ENCODE measurements around the gene RAP1A.
"Not testable (repeated sequence)": the region's sequence is repeated elsewhere in the genome, so short reads cannot be mapped to it uniquely, and the experiment has no call there.

RAP1A gene

DNA sequence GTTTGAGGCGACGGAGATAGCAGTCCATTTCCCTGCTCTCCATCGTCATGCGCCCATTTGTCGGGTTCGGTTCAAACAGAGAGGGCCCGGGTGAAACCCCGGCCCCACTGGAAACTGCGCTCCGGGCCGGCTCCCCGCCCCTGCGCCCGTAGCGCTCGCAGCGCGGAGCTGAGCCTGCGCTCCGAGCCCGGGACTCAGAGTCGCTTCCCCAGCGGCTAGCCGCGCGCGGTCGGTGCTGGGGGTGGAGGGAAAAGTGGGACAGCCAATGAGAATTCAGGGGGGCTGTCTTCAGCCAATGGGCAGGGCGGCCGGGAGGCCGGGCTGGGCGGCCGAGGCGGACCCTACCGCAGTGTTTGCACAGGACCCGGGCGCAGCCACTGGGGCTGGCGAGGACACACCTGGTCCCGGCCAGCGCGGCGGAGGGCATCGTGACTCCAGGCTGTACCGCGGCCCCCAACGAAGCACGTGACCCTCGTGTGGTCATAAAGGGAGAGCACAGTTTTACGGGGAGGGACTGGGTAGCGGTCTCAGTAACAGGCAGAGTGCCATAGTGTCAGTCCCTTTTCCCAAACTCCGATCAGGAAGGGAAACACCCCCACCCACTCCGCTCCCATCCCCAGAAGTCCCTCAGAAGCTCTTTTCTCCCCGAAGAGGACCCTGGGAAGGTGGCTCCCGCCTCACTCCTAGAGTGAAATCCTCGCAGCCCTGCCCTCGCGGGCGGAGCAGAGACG, 119.8 kb downstream of the RAP1A start, which contains the start of gene INKA2:
Gene INKA2, minus strand, starts transcription at position 202 of the 731 bp plus-strand sequence. Its CDS starts 153 bp downstream, at position 49.
- DNase-seq: peak; percentile 96

DNA sequence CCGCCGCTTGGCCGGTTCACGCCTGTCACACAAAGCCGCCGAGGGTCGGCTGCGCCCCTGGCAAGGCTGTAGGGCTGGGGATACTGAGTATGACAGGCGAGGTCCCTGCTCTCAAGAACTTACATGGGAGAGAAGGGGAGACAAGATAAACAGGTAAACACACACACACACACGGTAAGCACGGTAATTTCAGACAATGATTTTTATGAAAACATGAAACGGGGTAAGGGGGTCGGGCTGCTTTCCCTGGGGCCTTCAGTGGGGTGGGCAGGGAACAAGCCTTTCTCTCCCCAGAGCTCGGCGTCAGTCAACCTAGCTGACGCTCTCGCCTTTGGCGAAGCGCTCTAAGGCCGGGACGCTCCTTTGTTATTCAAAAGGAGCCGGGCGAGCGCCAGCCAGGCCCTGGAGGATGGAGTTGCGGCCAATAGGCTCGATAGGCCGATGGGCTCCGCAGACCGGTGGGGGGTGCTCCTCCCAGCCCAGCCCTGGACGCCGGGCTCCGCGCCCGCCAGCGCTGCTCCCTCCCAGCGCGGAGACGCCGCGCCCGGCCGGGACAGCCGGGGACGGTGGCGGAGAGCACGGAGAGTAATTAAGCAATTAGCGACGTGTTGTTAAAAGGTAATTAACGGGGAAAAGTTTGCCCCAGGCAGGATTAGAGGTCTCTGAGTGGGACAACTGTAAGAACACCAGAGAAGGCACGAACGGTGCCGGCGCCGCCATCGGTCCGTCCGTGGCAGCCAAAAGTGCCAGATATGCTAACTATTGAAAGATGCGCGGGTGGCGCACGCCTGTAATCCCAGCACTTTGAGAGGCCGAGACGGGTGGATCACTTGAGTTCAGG, 120.6 kb downstream of the RAP1A start:
- DNase-seq: peak; percentile 88

DNA sequence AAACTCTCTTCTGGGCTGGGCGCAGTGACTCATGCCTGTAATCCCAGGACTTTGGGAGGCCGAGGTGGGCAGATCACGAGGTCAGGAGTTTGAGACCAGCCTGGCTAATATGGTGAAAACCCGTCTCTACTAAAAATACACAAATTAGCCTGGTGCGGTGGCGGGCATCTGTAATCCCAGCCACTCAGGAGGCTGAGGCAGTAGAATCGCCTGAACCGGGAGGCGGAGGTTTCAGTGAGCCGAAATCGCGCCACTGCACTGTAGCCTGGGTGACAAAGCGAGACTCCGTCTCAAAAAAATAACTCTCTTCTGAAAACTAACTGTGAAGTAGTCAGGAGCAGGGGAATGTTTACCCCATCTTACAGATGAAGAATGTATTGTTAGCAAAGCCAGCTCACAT, 122.7 kb downstream of the RAP1A start:
- DNase-seq: not testable (repeated sequence)

DNA sequence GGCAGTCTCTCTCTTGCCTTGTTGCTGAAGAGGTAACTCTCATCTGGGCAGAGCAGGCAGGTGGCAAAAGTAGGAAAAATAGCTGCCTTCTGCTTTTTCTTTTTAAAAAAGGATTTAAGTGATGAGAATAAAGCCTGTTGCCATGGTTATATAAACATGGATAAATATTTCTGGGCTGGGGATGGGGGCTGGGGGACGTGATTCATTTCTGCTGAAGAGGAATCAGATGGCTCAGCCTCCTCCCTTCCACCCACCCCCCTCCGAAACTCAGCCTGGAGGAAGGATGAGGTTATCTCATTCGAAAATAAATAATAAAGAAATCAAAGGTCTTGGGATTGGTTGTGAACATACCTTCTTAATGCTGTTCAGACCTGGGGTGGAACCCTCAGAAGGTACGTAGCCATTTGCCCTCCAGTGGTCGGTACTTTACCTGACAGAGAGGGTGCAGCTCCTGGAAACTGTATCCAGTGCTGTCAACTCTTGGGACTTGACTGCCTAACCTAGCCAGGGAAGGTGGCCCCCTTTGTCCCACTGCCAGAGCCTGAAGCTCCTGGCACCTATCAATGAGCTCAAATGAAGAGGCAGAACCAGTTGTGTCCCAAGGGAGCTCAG, 123.5 kb downstream of the RAP1A start:
- DNase-seq: peak; percentile 1

DNA sequence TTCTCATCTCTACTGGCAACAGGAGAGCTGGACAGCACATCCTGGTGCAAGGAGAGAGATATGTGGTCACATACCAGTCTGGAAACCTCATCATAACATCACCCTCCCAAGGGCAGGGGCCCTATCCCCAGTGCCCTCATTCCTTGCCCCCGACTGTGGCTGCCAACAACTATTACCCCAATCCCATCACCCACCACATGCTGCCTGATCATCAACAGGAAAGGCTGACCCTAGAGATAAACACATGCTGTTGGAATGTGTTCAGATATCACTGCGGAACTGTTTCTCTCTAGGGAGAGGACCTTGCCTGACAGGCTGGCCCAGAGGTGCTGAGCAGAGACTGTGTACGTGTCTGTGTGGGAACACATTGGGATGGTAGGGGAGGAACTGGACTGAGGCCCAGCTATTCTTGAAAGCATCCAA, 124.1 kb downstream of the RAP1A start:
- peak; percentile 1 for DNase-seq

DNA sequence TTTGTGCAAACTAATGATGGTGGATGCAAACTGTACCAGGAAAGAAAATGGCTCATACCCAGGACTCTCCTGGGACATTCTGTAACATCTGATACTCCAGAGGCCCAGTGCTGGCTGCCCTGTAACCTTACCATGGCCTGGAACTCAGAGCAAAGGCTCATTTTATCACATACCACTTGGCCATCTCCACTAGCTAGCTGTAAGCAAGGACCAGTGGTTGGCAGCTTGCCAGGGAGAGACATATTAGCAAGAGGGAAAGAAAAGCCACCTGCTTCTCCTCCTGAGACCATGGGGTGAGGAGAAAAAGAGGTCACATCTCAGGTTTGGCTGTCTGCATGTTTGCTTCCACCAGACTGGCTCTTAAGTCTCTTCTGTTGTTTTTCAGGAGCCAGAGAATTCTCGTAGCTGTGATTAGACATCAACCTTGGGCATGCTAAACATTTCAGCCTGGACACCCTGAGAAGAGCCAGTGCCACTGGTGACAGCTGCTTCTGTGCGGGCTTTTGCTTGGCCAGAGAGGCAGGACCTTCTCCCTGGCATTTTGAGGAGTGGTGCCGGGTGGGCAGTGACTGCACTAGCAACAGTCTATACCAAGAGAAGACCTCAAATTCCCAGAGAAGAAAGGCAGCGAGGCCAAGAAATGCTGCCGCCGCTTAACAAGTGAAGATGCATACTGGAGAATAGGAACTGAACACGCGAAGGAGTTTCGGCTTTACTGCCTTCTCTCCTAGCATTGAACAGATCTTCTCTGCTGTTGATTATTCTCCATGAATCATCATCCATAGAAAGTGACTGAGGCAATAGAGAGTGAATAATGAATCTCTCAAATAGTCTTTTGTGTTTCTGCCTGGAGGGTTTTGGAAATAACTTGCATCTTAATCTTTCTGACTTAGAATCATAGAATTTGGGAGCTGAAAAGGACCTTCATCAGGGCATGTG, 126.4 kb downstream of the RAP1A start:
- DNase-seq: no peak

DNA sequence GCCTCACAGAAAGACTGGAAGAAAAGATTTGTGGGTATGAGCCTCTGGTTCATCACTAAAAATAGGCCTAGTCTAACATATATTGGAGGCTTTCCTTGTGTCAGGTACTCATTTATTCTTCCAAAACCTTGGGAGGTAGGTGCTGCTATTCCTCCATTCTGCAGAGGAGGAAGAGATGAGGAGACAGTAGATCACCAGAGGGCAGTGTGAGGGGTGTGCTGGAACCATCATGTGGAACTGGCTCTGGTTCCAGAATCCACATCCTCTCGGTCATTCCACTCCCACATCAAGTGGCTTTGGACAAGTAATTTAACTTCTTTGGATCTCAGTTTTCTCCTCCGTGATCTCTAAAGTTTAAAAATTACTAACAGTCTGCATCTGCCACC, 127.0 kb downstream of the RAP1A start:
- no peak for DNase-seq

DNA sequence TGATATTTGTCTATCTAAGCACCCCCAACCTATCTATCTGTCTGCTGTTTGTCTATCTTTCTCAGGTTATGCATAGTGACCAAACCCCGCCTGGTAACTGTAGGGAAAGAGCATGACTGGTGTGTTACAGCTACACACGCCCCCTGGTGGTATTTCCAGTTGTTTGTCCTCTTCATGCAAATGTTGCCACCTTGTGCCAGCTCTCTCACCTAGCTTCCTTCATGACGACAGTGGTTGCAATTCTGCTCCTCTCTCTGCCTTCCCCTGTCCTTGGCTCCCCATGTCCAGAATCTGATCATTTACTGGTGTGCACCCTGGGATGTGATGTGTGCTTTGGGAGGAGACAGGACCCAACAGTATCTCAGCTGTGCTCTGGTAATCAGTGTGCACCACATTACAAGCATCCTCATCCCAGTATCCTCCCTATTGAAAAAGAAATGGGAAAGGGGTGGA, 127.7 kb downstream of the RAP1A start:
- no peak for DNase-seq

DNA sequence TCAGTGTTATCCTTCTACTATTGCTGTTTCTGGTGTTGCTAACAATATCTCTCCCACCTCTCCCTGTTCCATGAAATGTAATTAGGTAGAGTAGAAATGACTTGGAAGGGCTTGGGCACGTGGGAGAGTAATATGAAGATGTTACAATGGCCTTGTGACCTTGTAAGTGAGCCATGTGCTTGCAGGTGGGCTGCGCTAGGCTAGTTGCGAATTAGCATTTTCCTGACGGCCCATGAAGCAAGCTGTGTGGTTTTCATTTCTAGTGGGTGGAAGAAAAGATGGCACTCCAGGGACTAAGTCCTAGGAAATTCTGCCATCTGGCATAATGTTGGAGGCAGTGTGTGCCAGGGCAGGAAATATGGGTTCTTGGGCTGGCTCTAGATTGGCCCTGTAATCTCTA, 128.4 kb downstream of the RAP1A start:
- DNase-seq: no peak

DNA sequence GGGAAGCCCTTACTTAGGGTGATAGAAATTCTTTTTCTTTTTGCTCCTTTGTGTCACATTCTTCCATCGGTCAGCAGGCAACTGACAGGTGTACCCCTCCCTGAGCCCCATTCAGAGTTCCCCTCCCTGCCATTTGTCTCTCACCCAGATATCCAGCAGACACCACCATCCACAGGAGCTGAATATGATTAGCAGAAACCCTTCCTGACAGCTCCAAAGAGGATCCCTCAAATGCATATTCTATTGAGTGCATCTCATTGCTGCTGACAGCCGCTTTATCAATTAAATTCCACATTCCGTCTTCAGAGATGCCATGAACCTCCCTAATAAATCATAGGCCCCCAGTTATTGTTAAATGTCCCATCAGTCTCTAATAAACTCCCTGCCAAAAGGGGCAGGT, 130.0 kb downstream of the RAP1A start:
- no peak for DNase-seq

DNA sequence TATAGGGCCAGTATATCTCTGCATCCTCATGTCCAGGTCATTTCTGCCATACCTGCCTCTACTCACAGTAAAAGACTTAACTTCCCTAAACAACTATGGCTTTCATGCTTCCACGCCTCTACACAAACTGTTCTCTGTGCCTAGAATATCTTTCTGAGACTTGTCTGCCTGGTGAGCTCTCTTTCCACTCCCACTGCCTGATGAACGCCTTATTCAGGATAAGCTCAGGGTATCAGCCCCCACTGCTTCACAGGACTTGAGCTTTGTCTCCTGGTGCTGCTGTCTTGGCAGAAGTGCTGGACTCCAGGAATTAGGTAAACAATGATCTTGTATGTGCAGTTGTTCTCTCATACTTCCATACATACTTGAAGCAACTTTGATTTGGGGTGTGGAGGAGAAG, 131.3 kb downstream of the RAP1A start:
- DNase-seq: no peak

DNA sequence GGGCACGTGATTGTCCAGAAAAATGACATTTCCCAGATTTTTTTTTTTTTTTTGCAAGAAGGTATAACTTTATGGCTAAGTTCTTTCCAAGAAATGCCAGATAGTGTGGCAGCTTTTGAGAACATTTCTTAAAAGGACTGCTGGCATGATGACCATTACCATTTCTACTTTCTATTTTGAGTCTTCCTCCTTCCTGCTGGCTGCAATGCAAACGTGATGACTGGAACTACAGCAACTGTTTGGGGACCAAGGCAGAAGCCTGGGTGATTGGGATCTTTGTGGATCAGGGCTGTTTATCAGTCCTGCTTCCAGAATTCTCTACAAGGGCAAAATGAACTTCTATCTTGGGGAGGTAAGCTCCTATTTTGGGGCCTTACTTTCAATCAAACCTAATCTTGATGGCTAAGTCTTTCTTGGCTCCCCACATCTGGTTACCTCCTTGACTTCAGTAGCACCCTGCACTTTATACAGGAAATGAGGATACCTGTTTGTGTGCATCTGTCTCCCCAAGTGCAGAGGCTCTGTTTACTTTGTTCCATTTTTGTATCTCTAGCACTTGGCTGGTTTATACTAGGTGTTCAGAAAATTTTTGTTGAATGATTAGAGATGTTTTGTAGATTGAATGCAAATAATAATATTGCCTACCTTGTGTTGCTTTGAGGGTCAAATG, 132.5 kb downstream of the RAP1A start:
- DNase-seq: no peak

DNA sequence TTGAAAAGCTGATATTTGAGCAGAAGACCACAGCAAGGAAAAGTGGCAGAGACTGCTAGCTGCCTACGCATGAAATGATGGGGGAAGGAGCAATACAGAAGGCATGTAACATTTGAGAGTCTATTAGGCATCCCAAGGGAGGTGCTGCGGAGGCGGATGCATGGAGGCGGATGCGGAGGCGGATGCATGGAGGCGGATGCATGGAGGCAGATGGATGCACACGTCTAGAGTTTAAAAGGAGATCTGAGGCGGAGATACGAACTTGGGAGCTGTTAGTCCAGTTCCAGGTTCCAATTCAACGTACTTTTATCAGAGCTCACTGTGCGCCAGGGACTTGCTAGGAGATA, 135.4 kb downstream of the RAP1A start:
- DNase-seq: no peak

DNA sequence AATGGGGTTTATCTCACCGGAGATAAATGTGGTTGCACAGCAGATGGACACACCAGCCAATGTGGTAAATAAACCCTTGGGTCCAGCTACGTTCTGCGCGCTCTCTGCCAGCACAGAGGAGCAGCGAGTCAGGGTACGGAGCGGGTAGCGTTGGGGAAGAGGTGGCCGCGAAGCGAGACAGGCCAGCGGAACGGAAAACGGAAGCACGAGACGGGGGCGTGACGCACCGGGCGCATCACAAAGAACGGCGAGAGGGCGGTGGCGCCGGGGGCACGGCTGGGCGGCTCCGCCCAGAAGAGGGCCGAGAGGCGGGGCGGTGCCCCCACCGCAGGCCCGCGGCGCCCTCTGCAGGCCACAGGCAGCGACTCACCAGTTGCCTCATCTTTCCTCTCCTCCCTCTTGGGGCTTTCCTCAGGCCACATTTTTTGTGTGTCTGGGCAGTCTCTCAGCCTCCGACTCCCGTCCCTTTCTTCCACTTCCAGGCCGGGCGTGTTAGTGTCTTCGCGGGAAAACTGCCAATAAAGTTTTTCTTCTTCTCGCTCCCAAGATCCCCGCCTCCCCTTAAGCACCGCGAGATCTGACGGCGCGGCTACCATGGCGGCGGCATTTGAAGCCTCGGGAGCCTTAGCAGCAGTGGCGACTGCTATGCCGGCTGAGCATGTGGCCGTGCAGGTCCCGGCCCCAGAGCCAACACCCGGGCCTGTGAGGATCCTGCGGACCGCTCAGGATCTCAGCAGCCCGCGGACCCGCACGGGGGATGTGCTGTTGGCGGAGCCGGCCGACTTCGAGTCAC, 135.9 kb downstream of the RAP1A start, which contains the start of gene DDX20:
Gene DDX20, plus strand, starts transcription at position 571 of the 793 bp plus-strand sequence. Its CDS starts 24 bp downstream, at position 595.
- DNase-seq: peak; percentile 100

DNA sequence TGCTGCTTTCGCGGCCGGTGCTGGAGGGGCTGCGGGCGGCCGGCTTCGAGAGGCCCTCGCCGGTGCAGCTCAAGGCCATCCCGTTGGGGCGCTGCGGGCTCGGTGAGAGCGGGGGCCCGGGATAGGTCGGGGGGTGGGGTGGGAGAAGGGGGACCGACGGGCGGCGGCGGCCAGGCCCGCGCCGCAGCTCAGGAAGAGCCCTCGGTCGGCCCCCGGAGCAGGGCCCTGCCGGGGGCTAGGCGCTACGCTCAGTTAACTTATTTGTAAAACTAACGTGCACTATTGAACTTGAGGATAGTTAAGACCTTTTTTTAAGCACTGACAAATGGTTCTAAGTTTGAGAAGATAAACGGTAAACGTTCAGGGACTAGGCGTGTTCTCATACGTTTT, 136.5 kb downstream of the RAP1A start:
- no peak for DNase-seq

DNA sequence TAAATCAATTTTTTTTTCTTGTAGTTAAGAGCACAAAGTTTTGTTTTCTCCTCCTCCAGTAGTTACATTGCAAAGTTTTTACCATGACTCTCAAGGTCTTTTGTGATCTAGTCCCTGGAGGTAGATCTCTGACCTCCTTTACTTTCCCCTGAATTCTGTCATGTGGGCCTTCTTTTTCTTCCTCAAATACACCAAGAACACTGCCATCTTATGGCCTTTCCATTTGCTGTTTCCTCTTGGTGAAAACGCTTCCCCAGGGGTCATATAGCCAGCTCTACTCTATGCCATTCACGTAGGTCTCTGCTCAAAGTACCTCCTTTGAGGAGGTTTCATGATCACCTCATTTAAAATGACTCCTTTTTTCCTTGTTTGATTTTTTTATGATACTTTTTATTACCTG, 138.8 kb downstream of the RAP1A start:
- DNase-seq: no peak

DNA sequence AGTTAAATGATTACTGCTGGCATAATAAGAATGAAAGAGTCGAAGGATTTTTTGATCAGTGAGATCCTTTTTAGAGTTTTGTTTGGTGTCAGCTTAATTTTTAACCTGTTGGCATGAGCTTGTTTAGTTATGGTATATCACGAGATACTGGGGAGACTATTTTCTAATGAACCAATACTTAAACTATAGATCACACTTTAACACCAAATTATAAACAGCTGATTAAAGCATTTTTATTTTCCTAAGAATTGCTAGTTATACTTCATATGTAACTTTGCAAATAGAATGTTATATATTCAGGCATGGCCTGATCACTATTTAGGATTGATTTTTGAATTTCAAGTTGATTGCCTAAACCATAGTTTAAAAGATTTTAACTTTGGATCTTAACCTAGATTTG, 142.1 kb downstream of the RAP1A start:
- DNase-seq: no peak

DNA sequence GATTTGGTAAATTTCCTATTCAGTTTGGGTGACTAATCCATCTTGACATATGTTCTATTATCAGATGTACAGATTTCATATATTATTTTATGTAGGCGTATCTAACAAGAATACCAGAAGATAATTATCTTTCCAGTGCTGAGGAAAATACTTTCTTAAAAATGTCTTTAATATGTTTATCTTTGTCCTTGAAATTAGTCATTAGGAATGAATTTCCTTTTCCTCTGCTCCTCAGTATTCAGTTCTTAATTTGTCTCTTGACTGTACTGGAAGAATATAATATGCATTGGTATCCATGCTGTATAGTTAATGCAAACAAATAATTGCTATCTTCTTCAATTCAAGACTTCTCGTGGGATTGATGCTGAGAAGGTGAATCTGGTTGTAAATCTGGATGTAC, 142.7 kb downstream of the RAP1A start:
- no peak for DNase-seq
